ENCODE measurements around the gene LRRC8D.
"Not testable (repeated sequence)": the region's sequence is repeated elsewhere in the genome, so short reads cannot be mapped to it uniquely, and the experiment has no call there.

GRCh38 chr1:89982846-89983245 lies 162.0 kb downstream of the LRRC8D start:
- not testable (repeated sequence) for TF ChIP-seq CTCF, POLR2A, POLR2AphosphoS5 (IDR thresholded peaks at IDR 0.05)
